HCT116 (cell line): Measurements from ENCODE around the gene NXN. TPM values are rescaled to one million over a fixed set of nuclear protein-coding genes. Genes with fewer than 3 reads are reported as not detected.

Source experiments
- ATAC-seq: fragments of 200-7000 bp; cut with Tn5 transposase; 2 replicates; pipeline ENCODE4 v1.9.1; 2020; ENCODE audit warnings: mild to moderate bottlenecking, moderate library complexity
- BruUV-seq: library from RNA; stranded (reverse); fragments of 400-500 nt; replicated peaks from 2 replicates; lab custom pipeline; 2021; lab: Mats Ljungman, UMichigan
- CTCF ChIA-PET: fragments of 300-600 bp; sonication (Branson Sonifier 250); formaldehyde crosslinking; loops from one replicate; lab custom pipeline; 2021; ENCODE audit warnings: antibody characterized with exemption; lab: Charles Lee
- POLR2A ChIA-PET: fragments of 300-600, 350-600 bp; sonication (Branson Sonifier 250); formaldehyde crosslinking; loops from one replicate; lab custom pipeline; 2021; ENCODE audit warnings: antibody characterized with exemption; lab: Charles Lee
- RAD21 ChIA-PET, 2 experiments: fragments of 300-600 bp; sonication (Branson Sonifier 250); formaldehyde crosslinking; loops; one replicate each; lab custom pipeline; 2023; ENCODE audit warnings: low total read pairs in 2 of 2; ENCODE audit not compliant: uncharacterized antibody in 2 of 2, unreplicated experiment in 2 of 2, low non-redundant PET in 1 of 2; lab: Charles Lee
- DNase-seq: peaks from one replicate; pipeline ENCODE4 v3.0.0-alpha.2; 2010; ENCODE audit warnings: low read depth, low spot score
- H2AFZ ChIP-seq: fragments of 200-600 bp; shearing (Covaris generic), sonication (generic); 2 replicates; pipeline ENCODE4 v1.6.1; 2017; ENCODE audit warnings: low read depth, mixed run types, mixed read lengths, antibody characterized with exemption, low read length; ENCODE audit not compliant: poor library complexity, severe bottlenecking
- H3K27ac ChIP-seq: 2 replicates; pipeline ENCODE4 v1.5.1; 2012; ENCODE audit warnings: low read depth, low read length
- H3K27me3 ChIP-seq: fragments of 200-600 bp; sonication (generic); 2 replicates; pipeline ENCODE4 v1.6.1; 2016; ENCODE audit warnings: mixed run types, low read length, mixed read lengths; ENCODE audit not compliant: insufficient read depth
- H3K36me3 ChIP-seq, 2 experiments: fragments of 200-500 bp in 1 of 2; fragments of 200-600 bp in 1 of 2; sonication (Bioruptor generic) in 1 of 2; sonication (generic) in 1 of 2; 2 replicates each; pipeline versions ENCODE4 v1.5.1 to v1.6.1; 2014 to 2016; ENCODE audit warnings: low read length in 2 of 2, inconsistent platforms in 1 of 2, mixed read lengths in 1 of 2, mixed run types in 1 of 2; ENCODE audit not compliant: insufficient read depth in 2 of 2, control insufficient read depth in 1 of 2
- H3K4me1 ChIP-seq, 2 experiments: fragments of 200-600 bp in 1 of 2; sonication (generic) in 1 of 2; 2 replicates each; pipeline versions ENCODE4 v1.5.1 to v1.6.1; 2012 to 2017; ENCODE audit warnings: low read length in 2 of 2, inconsistent platforms in 1 of 2, mild to moderate bottlenecking in 1 of 2, mixed read lengths in 1 of 2, mixed run types in 1 of 2, moderate library complexity in 1 of 2; ENCODE audit not compliant: insufficient read depth in 2 of 2, control insufficient read depth in 1 of 2
- H3K4me2 ChIP-seq: fragments of 200-600 bp; sonication (generic); 2 replicates; pipeline ENCODE4 v1.6.1; 2017; ENCODE audit warnings: mixed run types, low read length, mixed read lengths
- H3K4me3 ChIP-seq, 2 experiments: fragments of 200-600 bp in 1 of 2; sonication (generic) in 1 of 2; replicated peaks in 1 of 2; 2 replicates each; pipeline ENCODE4 v1.5.1; 2011 to 2016; ENCODE audit warnings: low read length in 2 of 2, control low read depth in 1 of 2, low read depth in 1 of 2, mild to moderate bottlenecking in 1 of 2, mixed read lengths in 1 of 2, mixed run types in 1 of 2
- H3K79me2 ChIP-seq: fragments of 200-600 bp; sonication (generic); 2 replicates; pipeline ENCODE4 v1.6.1; 2017; ENCODE audit warnings: mild to moderate bottlenecking, mixed run types, low read length, moderate library complexity, mixed read lengths; ENCODE audit not compliant: insufficient read depth
- H3K9ac ChIP-seq: fragments of 200-600 bp; sonication (generic); 2 replicates; pipeline ENCODE4 v1.6.1; 2016; ENCODE audit warnings: low read length, mixed read lengths
- H3K9me2 ChIP-seq: fragments of 200-600 bp; sonication (generic), shearing (Covaris generic); 2 replicates; pipeline ENCODE4 v1.6.1; 2017; ENCODE audit warnings: mixed run types, mild to moderate bottlenecking, moderate library complexity; ENCODE audit not compliant: insufficient read depth
- H3K9me3 ChIP-seq, 2 experiments: fragments of 200-500 bp in 1 of 2; fragments of 200-600 bp in 1 of 2; sonication (Bioruptor generic) in 1 of 2; sonication (generic) in 1 of 2; 2 replicates each; pipeline ENCODE4 v1.6.1; 2014 to 2017; ENCODE audit warnings: low read length in 2 of 2, mixed read lengths in 2 of 2, inconsistent platforms in 1 of 2, low read depth in 1 of 2, mild to moderate bottlenecking in 1 of 2, mixed run types in 1 of 2, moderate library complexity in 1 of 2; ENCODE audit not compliant: control insufficient read depth in 1 of 2, insufficient read depth in 1 of 2
- H4K20me1 ChIP-seq: fragments of 200-600 bp; sonication (generic), shearing (Covaris generic); 2 replicates; pipeline ENCODE4 v1.6.1; 2017; ENCODE audit warnings: mixed run types, mild to moderate bottlenecking, moderate library complexity; ENCODE audit not compliant: insufficient read depth
- EGR1 ChIP-seq: IDR thresholded peaks from 2 replicates; pipeline ENCODE4 v1.6.1; 2012; ENCODE audit warnings: low read depth
- EZH2 ChIP-seq: fragments of 200-600 bp; sonication (generic); IDR thresholded peaks from 2 replicates; pipeline ENCODE4 v1.6.1; 2017; ENCODE audit warnings: antibody characterized with exemption, mixed run types
- EZH2phosphoT487 ChIP-seq: fragments of 200-600 bp; IDR thresholded peaks from 2 replicates; pipeline ENCODE4 v1.6.1; 2018; ENCODE audit warnings: antibody characterized with exemption, borderline replicate concordance
- POLR2A ChIP-seq: IDR thresholded peaks from 2 replicates; pipeline ENCODE4 v1.7.0; 2011; ENCODE audit warnings: borderline replicate concordance; ENCODE audit not compliant: insufficient read depth, insufficient read length; ENCODE audit errors: extremely low read depth
- RAD21 ChIP-seq: IDR thresholded peaks from 2 replicates; pipeline ENCODE4 v1.6.1; 2012; ENCODE audit warnings: low read depth, mild to moderate bottlenecking
- SIN3A ChIP-seq: IDR thresholded peaks from 2 replicates; pipeline ENCODE4 v1.6.1; 2012; ENCODE audit warnings: low read depth
- SRF ChIP-seq: IDR thresholded peaks from 2 replicates; pipeline ENCODE4 v1.6.1; 2012; ENCODE audit warnings: low read depth
- ZFX ChIP-seq: fragments of 450-650 bp; IDR thresholded peaks from 2 replicates; pipeline ENCODE4 v1.6.1; 2017
- ZNF274 ChIP-seq: fragments of 200-500 bp; sonication (Bioruptor generic); IDR thresholded peaks from 2 replicates; pipeline ENCODE4 v1.6.1; 2014; ENCODE audit warnings: mild to moderate bottlenecking, low read depth, low read length, inconsistent platforms
- intact Hi-C: fragments of 100-400 bp; cut with micrococcal nuclease; formaldehyde crosslinking; loops from 2 replicates; pipeline ENCODE4 v1.10.0; 2022
- total RNA-seq: library from RNA; stranded (reverse); gene quantifications from one replicate; pipeline ENCODE4 v1.2.1, GENCODE V29; 2021; ENCODE audit not compliant: unreplicated experiment
- TF ChIP-seq, protein P1 (sequence below): IDR thresholded peaks from 2 replicates; pipeline ENCODE4 v1.6.1; 2012
- TF ChIP-seq, protein P2 (sequence below): IDR thresholded peaks from 2 replicates; pipeline ENCODE4 v1.6.1; 2011; ENCODE audit warnings: mild to moderate bottlenecking, low read length, moderate library complexity; ENCODE audit not compliant: insufficient replicate concordance; ENCODE audit errors: extremely low read depth
- TF ChIP-seq, protein P3 (sequence below), 3 experiments: fragments of 200-600 bp in 1 of 3; sonication (generic) in 1 of 3; IDR thresholded peaks in 2 of 3; conservative IDR thresholded peaks in 1 of 3; 2 replicates each; pipeline ENCODE4 v1.5.1; 2012 to 2017; ENCODE audit warnings: low read depth in 2 of 3, low read length in 2 of 3, antibody characterized with exemption in 1 of 3, borderline replicate concordance in 1 of 3, control low read depth in 1 of 3, mild to moderate bottlenecking in 1 of 3, mixed read lengths in 1 of 3, mixed run types in 1 of 3, moderate library complexity in 1 of 3; ENCODE audit not compliant: insufficient read depth in 1 of 3

NXN gene
- total RNA-seq, 1 experiment from 2014 or later = 83.7 TPM

- peak overlapping the region; percentile 62 for H3K9ac ChIP-seq
- H3K27ac ChIP-seq = peak overlapping the region; percentile 75; the same call in 1 of the 2 replicates
- ChIA-PET POLR2A (interaction anchor here (1.0 to 1.9 kb wide), 4 partner anchors 17 to 182 kb away, joined by 3 to 7 read pairs (median 3); partner anchors contain the start of gene TIMM22), CTCF (interaction anchor here (0.9 to 3.9 kb wide), 6 partner anchors 18 to 567 kb away, joined by 3 to 87 read pairs (median 24); partner anchors contain the start of gene TIMM22)
- no peaks in the 10 kb centered on the region for H3K36me3 ChIP-seq
- peak overlapping the region; percentile 62 to 66 for H3K4me3 ChIP-seq
- no peak overlapping the region for H2AFZ ChIP-seq
- BruUV-seq = no TSS peak
- no peaks in the 10 kb centered on the region for H3K9me3 ChIP-seq
- H3K4me1 ChIP-seq = peaks cover 21 to 55% of the 10 kb centered on the region in 2 experiments
- no peaks in the 10 kb centered on the region for H3K9me2 ChIP-seq
- peak overlapping the region; percentile 63; the same call in 1 of the 2 replicates for H3K4me2 ChIP-seq
- H3K79me2 ChIP-seq = peaks cover 47% of the 10 kb centered on the region
- TF ChIP-seq EZH2phosphoT487 (no peak), ZNF274 (no peak), SIN3A (no peak), POLR2A (no peak)
- TF ChIP-seq, protein P1, sequence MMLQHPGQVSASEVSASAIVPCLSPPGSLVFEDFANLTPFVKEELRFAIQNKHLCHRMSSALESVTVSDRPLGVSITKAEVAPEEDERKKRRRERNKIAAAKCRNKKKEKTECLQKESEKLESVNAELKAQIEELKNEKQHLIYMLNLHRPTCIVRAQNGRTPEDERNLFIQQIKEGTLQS = no peak
- TF ChIP-seq, all 23 proteins: peak for 0
- intact Hi-C loops = loop anchor here (1.0 kb wide), 1 partner anchor 100 kb away; no protein-coding TSS in a partner anchor
- no peaks in the 10 kb centered on the region; the same call in 1 of the 2 replicates for H4K20me1 ChIP-seq
- ATAC-seq (peak; percentile 41), DNase-seq (no peak)
- RAD21 ChIA-PET = interaction anchor here (0.7 to 2.5 kb wide), 4 partner anchors 41 to 137 kb away, joined by 3 to 10 read pairs (median 6); no protein-coding TSS in a partner anchor
- no peaks in the 10 kb centered on the region for H3K27me3 ChIP-seq
Observed at GRCh38 chr17:979212-979538, 401 bp downstream of the NXN start.

- Histone ChIP-seq H3K4me2 (peak overlapping the region; percentile 96), H4K20me1 (no peaks in the 10 kb centered on the region; the same call in 1 of the 2 replicates), H3K9ac (peak overlapping the region; percentile 85), H3K4me1 (peaks cover 27 to 63% of the 10 kb centered on the region in 2 experiments), H3K79me2 (peaks cover 47% of the 10 kb centered on the region), H3K27ac (peak overlapping the region; percentile 76), H3K36me3 (no peaks in the 10 kb centered on the region), H3K9me3 (no peaks in the 10 kb centered on the region), H2AFZ (no peak overlapping the region), H3K4me3 (peak overlapping the region; percentile 66 to 85), H3K9me2 (no peaks in the 10 kb centered on the region), H3K27me3 (no peaks in the 10 kb centered on the region)
- ChIA-PET CTCF (interaction anchor here (2.1 to 2.9 kb wide), 2 partner anchors 99 kb away, joined by 5 to 50 read pairs; no protein-coding TSS in a partner anchor), POLR2A (no interaction called here), RAD21 (interaction anchor here (0.6 kb wide), 2 partner anchors 49 to 122 kb away, joined by 3 to 4 read pairs; no protein-coding TSS in a partner anchor)
- TF ChIP-seq, protein P2, sequence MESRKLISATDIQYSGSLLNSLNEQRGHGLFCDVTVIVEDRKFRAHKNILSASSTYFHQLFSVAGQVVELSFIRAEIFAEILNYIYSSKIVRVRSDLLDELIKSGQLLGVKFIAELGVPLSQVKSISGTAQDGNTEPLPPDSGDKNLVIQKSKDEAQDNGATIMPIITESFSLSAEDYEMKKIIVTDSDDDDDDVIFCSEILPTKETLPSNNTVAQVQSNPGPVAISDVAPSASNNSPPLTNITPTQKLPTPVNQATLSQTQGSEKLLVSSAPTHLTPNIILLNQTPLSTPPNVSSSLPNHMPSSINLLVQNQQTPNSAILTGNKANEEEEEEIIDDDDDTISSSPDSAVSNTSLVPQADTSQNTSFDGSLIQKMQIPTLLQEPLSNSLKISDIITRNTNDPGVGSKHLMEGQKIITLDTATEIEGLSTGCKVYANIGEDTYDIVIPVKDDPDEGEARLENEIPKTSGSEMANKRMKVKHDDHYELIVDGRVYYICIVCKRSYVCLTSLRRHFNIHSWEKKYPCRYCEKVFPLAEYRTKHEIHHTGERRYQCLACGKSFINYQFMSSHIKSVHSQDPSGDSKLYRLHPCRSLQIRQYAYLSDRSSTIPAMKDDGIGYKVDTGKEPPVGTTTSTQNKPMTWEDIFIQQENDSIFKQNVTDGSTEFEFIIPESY = no peak
- TF ChIP-seq EZH2 (no peak), EGR1 (peak; percentile 69), ZFX (no peak), SRF (no peak), RAD21 (no peak)
- TF ChIP-seq, protein P1 = no peak
- TF ChIP-seq, protein P3, sequence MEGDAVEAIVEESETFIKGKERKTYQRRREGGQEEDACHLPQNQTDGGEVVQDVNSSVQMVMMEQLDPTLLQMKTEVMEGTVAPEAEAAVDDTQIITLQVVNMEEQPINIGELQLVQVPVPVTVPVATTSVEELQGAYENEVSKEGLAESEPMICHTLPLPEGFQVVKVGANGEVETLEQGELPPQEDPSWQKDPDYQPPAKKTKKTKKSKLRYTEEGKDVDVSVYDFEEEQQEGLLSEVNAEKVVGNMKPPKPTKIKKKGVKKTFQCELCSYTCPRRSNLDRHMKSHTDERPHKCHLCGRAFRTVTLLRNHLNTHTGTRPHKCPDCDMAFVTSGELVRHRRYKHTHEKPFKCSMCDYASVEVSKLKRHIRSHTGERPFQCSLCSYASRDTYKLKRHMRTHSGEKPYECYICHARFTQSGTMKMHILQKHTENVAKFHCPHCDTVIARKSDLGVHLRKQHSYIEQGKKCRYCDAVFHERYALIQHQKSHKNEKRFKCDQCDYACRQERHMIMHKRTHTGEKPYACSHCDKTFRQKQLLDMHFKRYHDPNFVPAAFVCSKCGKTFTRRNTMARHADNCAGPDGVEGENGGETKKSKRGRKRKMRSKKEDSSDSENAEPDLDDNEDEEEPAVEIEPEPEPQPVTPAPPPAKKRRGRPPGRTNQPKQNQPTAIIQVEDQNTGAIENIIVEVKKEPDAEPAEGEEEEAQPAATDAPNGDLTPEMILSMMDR (IDR thresholded peaks at IDR 0.05 in 2 of 3, conservative IDR thresholded peaks at IDR 0.05 in 1 of 3; ENCODE audit: borderline replicate concordance in 1 of 3, insufficient read depth in 1 of 3, low read depth in 2 of 3, low read length in 2 of 3) = no peak
- ATAC-seq (no peak), DNase-seq (no peak)
- BruUV-seq = no TSS peak
- intact Hi-C loops = loop anchor here (1.0 kb wide), 1 partner anchor 99 kb away; no protein-coding TSS in a partner anchor
Observed at GRCh38 chr17:978103-979093, 1.2 kb downstream of the NXN start.
